ENCODE measurements around the gene DNPEP. TPM values are rescaled to one million over a fixed set of nuclear protein-coding genes. Genes with fewer than 3 reads are reported as not detected.

The DNPEP gene
- total RNA-seq, 2 experiments from 2014 or later, result 58.1 to 59.7 TPM

DNA sequence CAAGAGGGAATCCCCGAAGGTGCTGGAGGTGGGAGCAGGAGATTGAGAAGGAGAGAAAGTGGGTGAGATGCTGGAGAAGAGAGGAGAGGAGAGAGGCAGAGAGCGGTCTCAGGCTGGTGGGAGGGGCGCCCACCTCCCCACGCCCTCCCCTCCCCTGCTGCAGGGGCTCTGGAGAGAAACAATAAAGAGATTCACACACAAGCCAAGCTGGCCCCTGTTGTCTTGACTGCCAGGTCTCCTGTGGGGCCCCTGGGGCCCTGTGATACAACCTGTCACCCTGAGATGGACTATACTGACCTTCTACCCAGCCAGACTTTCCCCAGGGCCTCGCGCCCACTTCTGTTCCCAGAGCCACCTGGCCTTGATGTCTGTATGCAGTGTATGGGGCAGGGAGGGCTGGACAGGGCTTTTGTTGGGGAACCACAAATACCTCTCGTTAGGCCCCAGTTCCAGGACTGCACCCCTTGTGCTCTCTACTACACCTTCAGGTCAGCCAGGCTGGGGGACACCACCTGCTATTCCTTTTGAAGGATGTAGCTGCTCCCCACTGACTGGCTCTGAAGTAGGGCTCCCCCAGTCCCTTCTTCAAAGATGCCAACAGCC, 38.9 kb upstream of the DNPEP start:
- ChIA-PET POLR2A (interaction anchor here (0.6 kb wide), 1 partner anchor 1684 kb away, joined by 4 read pairs; no protein-coding TSS in a partner anchor), CTCF (no interaction called here)
- ATAC-seq (no peak), DNase-seq (no peak)
- Mint-ChIP-seq H3K27me3 (ENCODE audit: low read depth) (peaks cover 9% of the 10 kb centered on the region), H3K4me3 (no peak overlapping the region), H3K36me3 (ENCODE audit: low read depth) (no peaks in the 10 kb centered on the region), H3K4me1 (ENCODE audit: low read depth) (no peaks in the 10 kb centered on the region), H3K9me3 (ENCODE audit: insufficient read depth) (no peaks in the 10 kb centered on the region), H3K27ac (no peak overlapping the region)

DNA sequence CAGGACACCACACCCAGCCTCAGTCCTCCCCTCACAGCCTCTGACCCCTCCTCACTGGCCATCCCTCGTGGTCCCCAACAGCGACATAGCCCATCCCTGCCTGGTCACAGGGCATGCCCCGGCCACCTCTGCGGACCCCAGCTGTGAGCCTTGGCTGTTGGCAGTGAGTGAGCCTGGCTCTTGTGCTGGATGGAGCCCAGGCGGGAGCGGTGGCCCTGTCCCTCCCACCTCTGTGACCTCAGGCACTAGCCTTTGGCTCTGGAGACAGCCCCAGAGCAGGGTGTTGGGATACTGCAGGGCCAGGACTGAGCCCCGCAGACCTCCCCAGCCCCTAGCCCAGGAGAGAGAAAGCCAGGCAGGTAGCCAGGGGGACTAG, 38.3 kb upstream of the DNPEP start:
- no peak for DNase-seq
- POLR2A ChIA-PET, result no interaction called here
- no peaks in the 10 kb centered on the region for H3K4me1 Mint-ChIP-seq (ENCODE audit: low read depth)
- peaks cover 7% of the 10 kb centered on the region for H3K27me3 Mint-ChIP-seq (ENCODE audit: low read depth)
- no peak for ATAC-seq
- no peak overlapping the region for H3K4me3 Mint-ChIP-seq
- H3K9me3 Mint-ChIP-seq (ENCODE audit: insufficient read depth), result no peaks in the 10 kb centered on the region
- CTCF ChIA-PET, result no interaction called here
- H3K27ac Mint-ChIP-seq, result no peak overlapping the region
- no peaks in the 10 kb centered on the region for H3K36me3 Mint-ChIP-seq (ENCODE audit: low read depth)

DNA sequence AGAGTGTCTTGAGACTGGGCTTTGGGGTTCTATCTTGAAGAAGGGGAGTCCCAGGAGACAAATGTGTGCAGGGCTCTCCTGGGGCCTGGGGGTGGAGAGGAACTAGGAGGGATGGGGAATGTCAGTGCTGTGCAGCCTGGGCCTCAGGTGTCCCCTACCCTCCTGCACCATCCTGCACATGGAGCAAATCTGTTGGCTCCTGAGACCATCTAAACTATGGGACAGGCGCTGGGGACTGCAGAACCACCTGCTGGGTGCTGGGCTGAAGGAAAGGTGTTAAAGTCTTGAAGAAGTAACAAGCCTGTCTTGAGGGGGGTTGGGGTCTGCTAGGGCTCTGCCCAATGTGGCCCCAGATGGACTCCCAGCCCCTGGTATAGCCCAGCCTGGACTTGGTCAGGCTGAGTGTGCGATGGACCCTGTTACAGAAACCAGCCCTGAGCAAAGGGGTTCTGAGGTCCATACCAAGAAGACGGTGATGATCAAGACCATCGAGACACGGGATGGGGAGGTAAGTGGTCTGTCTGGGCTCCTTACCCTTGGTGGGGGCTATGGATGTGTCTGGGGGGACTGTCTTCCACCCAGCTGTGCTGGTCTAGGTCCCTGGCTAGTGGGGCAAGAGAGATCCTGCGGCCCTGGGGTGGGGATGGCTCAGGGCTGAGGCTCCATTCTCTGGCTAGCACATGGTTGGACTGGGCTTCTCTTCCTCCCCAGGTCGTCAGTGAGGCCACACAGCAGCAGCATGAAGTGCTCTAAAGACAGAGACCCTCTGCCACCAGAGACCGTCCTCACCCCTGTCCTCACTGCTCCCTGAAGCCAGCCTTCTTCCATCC, 37.7 kb upstream of the DNPEP start:
- Mint-ChIP-seq H3K36me3 (ENCODE audit: low read depth) (no peaks in the 10 kb centered on the region), H3K4me1 (ENCODE audit: low read depth) (no peaks in the 10 kb centered on the region), H3K4me3 (no peak overlapping the region), H3K27ac (no peak overlapping the region), H3K9me3 (ENCODE audit: insufficient read depth) (no peaks in the 10 kb centered on the region), H3K27me3 (ENCODE audit: low read depth) (peaks cover 7% of the 10 kb centered on the region)
- DNase-seq (no peak), ATAC-seq (no peak)
- CTCF ChIA-PET, result no interaction called here
- POLR2A ChIA-PET, result no interaction called here

DNA sequence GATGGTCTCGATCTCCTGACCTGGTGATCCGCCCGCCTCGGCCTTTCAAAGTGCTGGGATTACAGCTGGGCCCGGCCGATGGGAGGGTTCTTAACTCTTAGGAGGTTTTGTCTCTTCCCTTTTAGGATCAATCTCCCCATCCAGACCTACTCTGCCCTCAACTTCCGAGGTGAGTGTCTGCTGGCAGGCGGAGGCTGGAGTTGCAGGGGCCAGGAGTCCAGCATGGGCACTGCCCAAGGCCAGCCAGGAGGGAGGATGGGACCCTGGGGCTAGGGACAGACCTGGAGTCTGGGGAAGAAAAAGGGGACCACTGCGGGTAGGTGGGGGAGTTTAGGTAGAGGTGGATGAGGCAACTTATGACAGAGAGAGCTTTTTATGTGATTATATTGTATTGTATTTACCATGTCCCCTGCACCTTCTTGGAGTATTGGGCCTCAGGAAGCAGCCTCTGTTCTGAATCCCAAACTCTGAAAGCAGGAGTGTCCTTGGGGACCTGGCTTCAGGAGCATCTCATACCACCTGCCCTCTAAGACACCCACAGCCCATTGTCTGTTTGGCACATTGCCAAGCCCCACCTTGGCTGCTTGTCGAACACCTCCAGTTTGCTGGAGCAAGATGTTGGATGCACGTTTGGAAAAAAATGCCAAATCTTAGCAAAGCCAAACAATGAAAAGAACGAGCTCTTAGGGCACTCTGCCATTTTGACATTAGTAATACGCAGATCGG, 36.1 kb upstream of the DNPEP start:
- no peaks in the 10 kb centered on the region for H3K9me3 Mint-ChIP-seq (ENCODE audit: insufficient read depth)
- ATAC-seq (no peak), DNase-seq (no peak)
- CTCF ChIA-PET, result no interaction called here
- H3K27ac Mint-ChIP-seq, result no peak overlapping the region
- peaks cover 14% of the 10 kb centered on the region for H3K27me3 Mint-ChIP-seq (ENCODE audit: low read depth)
- no peaks in the 10 kb centered on the region for H3K4me1 Mint-ChIP-seq (ENCODE audit: low read depth)
- H3K4me3 Mint-ChIP-seq, result no peak overlapping the region
- H3K36me3 Mint-ChIP-seq (ENCODE audit: low read depth), result no peaks in the 10 kb centered on the region
- POLR2A ChIA-PET, result no interaction called here

DNA sequence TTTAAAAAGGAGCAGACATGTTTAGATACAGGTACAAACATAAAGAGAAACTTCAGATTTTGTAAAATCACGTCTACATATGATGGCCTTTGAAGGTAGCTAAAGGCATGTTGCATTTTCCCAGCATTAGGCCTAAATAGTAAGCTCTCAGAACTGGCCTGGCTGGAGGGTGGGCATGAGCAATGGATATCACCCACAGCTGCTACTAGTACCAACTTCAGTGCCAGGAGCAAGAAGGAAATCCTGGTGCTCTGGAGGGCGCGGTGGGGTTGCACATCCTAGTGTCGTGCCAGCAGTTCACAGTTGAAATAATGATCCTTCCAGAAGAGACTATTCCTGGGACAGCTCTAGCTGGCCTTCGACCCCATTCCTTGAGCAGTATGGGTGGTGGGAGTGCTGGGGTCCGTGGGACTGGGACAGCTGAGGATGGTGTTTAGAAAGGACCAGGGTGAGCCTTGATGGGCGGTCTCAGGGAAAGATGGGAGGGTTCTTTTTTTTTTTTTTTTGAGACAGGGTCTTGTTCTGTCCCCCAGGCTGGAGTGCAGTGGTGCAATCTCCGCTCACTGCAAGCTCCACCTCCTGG, 35.3 kb upstream of the DNPEP start:
- no peak for ATAC-seq
- no peak for DNase-seq
- CTCF ChIA-PET, result no interaction called here
- POLR2A ChIA-PET, result no interaction called here
- no peak overlapping the region for H3K27ac Mint-ChIP-seq
- H3K9me3 Mint-ChIP-seq (ENCODE audit: insufficient read depth), result no peaks in the 10 kb centered on the region
- H3K4me1 Mint-ChIP-seq (ENCODE audit: low read depth), result no peaks in the 10 kb centered on the region
- H3K36me3 Mint-ChIP-seq (ENCODE audit: low read depth), result no peaks in the 10 kb centered on the region
- H3K4me3 Mint-ChIP-seq, result no peak overlapping the region
- peaks cover 17% of the 10 kb centered on the region for H3K27me3 Mint-ChIP-seq (ENCODE audit: low read depth)

- no peaks in the 10 kb centered on the region for H3K9me3 Mint-ChIP-seq (ENCODE audit: insufficient read depth)
- H3K27me3 Mint-ChIP-seq (ENCODE audit: low read depth), result peaks cover 21% of the 10 kb centered on the region
- no peaks in the 10 kb centered on the region for H3K4me1 Mint-ChIP-seq (ENCODE audit: low read depth)
- no peak for DNase-seq
- CTCF ChIA-PET, result no interaction called here
- no peak for ATAC-seq
- H3K27ac Mint-ChIP-seq, result no peak overlapping the region
- no peaks in the 10 kb centered on the region for H3K36me3 Mint-ChIP-seq (ENCODE audit: low read depth)
- H3K4me3 Mint-ChIP-seq, result no peak overlapping the region
- POLR2A ChIA-PET, result no interaction called here
These were observed 33.6 kb upstream of the DNPEP start for GRCh38 chr2:219421323-219421722.

DNA sequence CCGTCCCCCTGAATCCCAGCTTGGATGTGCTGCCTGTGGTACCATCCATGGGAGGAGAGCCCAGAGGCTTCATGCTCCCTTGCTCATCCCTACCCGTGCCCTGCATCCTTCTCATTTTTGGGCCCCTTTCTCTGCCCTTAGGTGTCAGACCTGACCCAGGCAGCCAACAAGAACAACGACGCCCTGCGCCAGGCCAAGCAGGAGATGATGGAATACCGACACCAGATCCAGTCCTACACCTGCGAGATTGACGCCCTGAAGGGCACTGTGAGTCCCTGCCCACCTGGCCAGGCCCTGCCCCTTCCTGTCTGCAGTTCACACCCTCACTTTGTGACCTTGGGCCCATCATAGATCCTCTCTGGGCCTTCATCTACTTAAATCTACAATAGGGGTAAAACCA, 33.0 kb upstream of the DNPEP start:
- ATAC-seq, result no peak
- CTCF ChIA-PET, result no interaction called here
- Mint-ChIP-seq H3K27me3 (ENCODE audit: low read depth) (peaks cover 26% of the 10 kb centered on the region), H3K36me3 (ENCODE audit: low read depth) (no peaks in the 10 kb centered on the region), H3K27ac (no peak overlapping the region), H3K4me3 (no peak overlapping the region), H3K9me3 (ENCODE audit: insufficient read depth) (no peaks in the 10 kb centered on the region), H3K4me1 (ENCODE audit: low read depth) (no peaks in the 10 kb centered on the region)
- no peak for DNase-seq
- POLR2A ChIA-PET, result no interaction called here

- H3K9me3 Mint-ChIP-seq (ENCODE audit: insufficient read depth), result no peaks in the 10 kb centered on the region
- peaks cover 36% of the 10 kb centered on the region for H3K27me3 Mint-ChIP-seq (ENCODE audit: low read depth)
- ChIA-PET POLR2A (no interaction called here), CTCF (interaction anchor here (0.9 to 1.8 kb wide), 3 partner anchors 17 to 91 kb away, joined by 3 to 10 read pairs (median 4); no protein-coding TSS in a partner anchor)
- ATAC-seq, result peak; percentile 37
- H3K36me3 Mint-ChIP-seq (ENCODE audit: low read depth), result no peaks in the 10 kb centered on the region
- no peak for DNase-seq
- H3K4me1 Mint-ChIP-seq (ENCODE audit: low read depth), result no peaks in the 10 kb centered on the region
- H3K27ac Mint-ChIP-seq, result no peak overlapping the region
- no peak overlapping the region for H3K4me3 Mint-ChIP-seq
These were observed 31.9 kb upstream of the DNPEP start for GRCh38 chr2:219419331-219420197.

DNA sequence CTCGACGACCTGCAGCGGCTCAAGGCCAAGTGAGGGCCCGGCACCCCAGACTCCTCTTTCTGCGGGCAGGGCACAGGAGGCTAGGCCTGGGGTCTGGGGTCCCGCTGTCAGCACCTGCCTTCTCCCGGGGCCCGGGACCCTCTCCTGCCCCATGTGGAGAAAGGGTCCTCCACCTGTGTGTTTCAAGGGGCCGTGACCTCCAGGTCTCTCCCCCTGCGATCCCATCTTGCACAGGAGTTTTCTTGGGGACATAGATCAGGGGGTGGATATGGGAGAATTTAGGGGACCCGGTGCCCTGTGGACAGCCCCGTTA, 31.3 kb upstream of the DNPEP start:
- ChIA-PET CTCF (interaction anchor here (1.1 to 1.8 kb wide), 2 partner anchors 16 to 27 kb away, joined by 4 to 10 read pairs; no protein-coding TSS in a partner anchor), POLR2A (no interaction called here)
- Mint-ChIP-seq H3K27me3 (ENCODE audit: low read depth) (peaks cover 37% of the 10 kb centered on the region), H3K4me3 (no peak overlapping the region), H3K36me3 (ENCODE audit: low read depth) (no peaks in the 10 kb centered on the region), H3K4me1 (ENCODE audit: low read depth) (no peaks in the 10 kb centered on the region), H3K9me3 (ENCODE audit: insufficient read depth) (no peaks in the 10 kb centered on the region), H3K27ac (no peak overlapping the region)
- ATAC-seq (no peak), DNase-seq (no peak)

- Mint-ChIP-seq H3K36me3 (ENCODE audit: low read depth) (no peaks in the 10 kb centered on the region), H3K9me3 (ENCODE audit: insufficient read depth) (no peaks in the 10 kb centered on the region), H3K4me3 (no peak within 1 kb of the TSS), H3K27me3 (ENCODE audit: low read depth) (peaks cover 43% of the 10 kb centered on the region), H3K4me1 (ENCODE audit: low read depth) (no peaks in the 10 kb centered on the region), H3K27ac (no peak within 1 kb of the TSS)
- ChIA-PET POLR2A (no interaction called here), CTCF (interaction anchor here (1.1 to 1.8 kb wide), 2 partner anchors 16 to 27 kb away, joined by 4 to 10 read pairs; no protein-coding TSS in a partner anchor)
- ATAC-seq (peak; percentile 10), DNase-seq (no peak)
These were observed 30.7 kb upstream of the DNPEP start, which contains the start of gene DES for GRCh38 chr2:219418155-219419011. DES (plus strand) TSS chr2:219418377; CDS start chr2:219418463, 86 bp downstream.

GRCh38 chr2:219417374-219417773, 29.7 kb upstream of the DNPEP start:
- Mint-ChIP-seq H3K4me1 (ENCODE audit: low read depth) (no peaks in the 10 kb centered on the region), H3K27ac (no peak overlapping the region), H3K27me3 (ENCODE audit: low read depth) (peaks cover 43% of the 10 kb centered on the region), H3K4me3 (no peak overlapping the region), H3K9me3 (ENCODE audit: insufficient read depth) (no peaks in the 10 kb centered on the region), H3K36me3 (ENCODE audit: low read depth) (no peaks in the 10 kb centered on the region)
- ChIA-PET POLR2A (no interaction called here), CTCF (no interaction called here)
- ATAC-seq, result no peak
- DNase-seq, result no peak

Measured in activated CD8-positive, alpha-beta T cell treated with anti-CD3 and anti-CD28 coated beads, Interleukin-2, amount 10 ng/mL, durations not matched to agents 7 days and 5 days (primary cell).